ENCODE measurements around the gene INPP5J. TPM values are rescaled to one million over a fixed set of nuclear protein-coding genes. Genes with fewer than 3 reads are reported as not detected.

The INPP5J gene
- total RNA-seq, 2 experiments from 2014 or later = 0.59 to 0.69 TPM

- Mint-ChIP-seq H3K9me3 (no peaks in the 10 kb centered on the region), H3K27me3 (no peaks in the 10 kb centered on the region), H3K4me1 (ENCODE audit: low read depth) (no peaks in the 10 kb centered on the region), H3K4me3 (no peak overlapping the region), H3K36me3 (ENCODE audit: low read depth) (no peaks in the 10 kb centered on the region), H3K27ac (no peak overlapping the region)
- no peak overlapping the region for H3K4me3 ChIP-seq (ENCODE audit: low read length)
- no peaks in the 10 kb centered on the region for H3K9me3 ChIP-seq (ENCODE audit: control insufficient read depth in 1 of 2, insufficient read depth in 1 of 2, low read length in 2 of 2)
- no peaks in the 10 kb centered on the region for H3K36me3 ChIP-seq (ENCODE audit: insufficient read depth, low read length)
- intact Hi-C loops (cut with DNase I, micrococcal nuclease) = no loop called here
- no peak overlapping the region for H3K27ac ChIP-seq (ENCODE audit: low read depth in 1 of 2, low read length in 2 of 2)
- H3K4me1 ChIP-seq (ENCODE audit: insufficient read depth, low read length) = no peaks in the 10 kb centered on the region
- no peak for TF ChIP-seq CTCF (IDR thresholded peaks at IDR 0.05)
- ATAC-seq (ENCODE audit: poor library complexity) (no peak), DNase-seq (no peak)
- CTCF ChIA-PET = no interaction called here
- no peaks in the 10 kb centered on the region for H3K27me3 ChIP-seq (ENCODE audit: control insufficient read depth in 1 of 2, insufficient read depth in 2 of 2, low read length in 2 of 2)
- POLR2A ChIA-PET = interaction anchor here (1.3 kb wide), 1 partner anchor 9 kb away, joined by 3 read pairs; the partner anchor contains the start of gene SELENOM
These were observed 24.1 kb upstream of the INPP5J start for GRCh38 chr22:31098632-31099110.

DNA sequence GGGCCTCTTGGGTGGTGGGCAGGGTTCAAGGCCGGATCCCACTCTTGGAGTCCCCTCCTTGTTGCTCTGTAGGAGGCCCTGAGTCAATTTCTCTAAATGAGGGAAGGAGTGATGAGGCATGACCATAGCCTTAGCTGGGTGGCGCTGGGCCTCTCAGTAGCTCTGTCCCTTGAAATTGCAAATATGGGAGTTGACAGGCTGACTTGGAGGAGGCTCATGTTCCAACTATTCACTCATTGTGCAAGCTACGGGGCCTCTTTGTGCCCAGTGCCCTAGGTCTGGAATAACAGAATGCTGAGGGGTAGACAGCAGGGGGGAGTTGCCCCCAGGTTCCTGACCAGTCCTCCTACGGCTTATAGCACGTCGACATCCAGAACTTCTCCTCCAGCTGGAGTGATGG lies 23.4 kb upstream of the INPP5J start:
- ATAC-seq (ENCODE audit: poor library complexity) (no peak), DNase-seq (no peak)
- H3K27me3 Mint-ChIP-seq = no peaks in the 10 kb centered on the region
- intact Hi-C loops (cut with DNase I, micrococcal nuclease) = no loop called here
- ChIA-PET CTCF (interaction anchor here (0.6 kb wide), 1 partner anchor 32 kb away, joined by 4 read pairs; no protein-coding TSS in a partner anchor), POLR2A (no interaction called here)
- H3K36me3 ChIP-seq (ENCODE audit: insufficient read depth, low read length) = no peaks in the 10 kb centered on the region
- no peak overlapping the region for H3K27ac Mint-ChIP-seq
- no peak overlapping the region for H3K27ac ChIP-seq (ENCODE audit: low read depth in 1 of 2, low read length in 2 of 2)
- H3K36me3 Mint-ChIP-seq (ENCODE audit: low read depth) = no peaks in the 10 kb centered on the region
- no peaks in the 10 kb centered on the region for H3K4me1 ChIP-seq (ENCODE audit: insufficient read depth, low read length)
- no peaks in the 10 kb centered on the region for H3K9me3 Mint-ChIP-seq
- H3K9me3 ChIP-seq (ENCODE audit: control insufficient read depth in 1 of 2, insufficient read depth in 1 of 2, low read length in 2 of 2) = no peaks in the 10 kb centered on the region
- no peak for TF ChIP-seq CTCF (IDR thresholded peaks at IDR 0.05)
- no peak overlapping the region for H3K4me3 ChIP-seq (ENCODE audit: low read length)
- no peak overlapping the region for H3K4me3 Mint-ChIP-seq
- H3K27me3 ChIP-seq (ENCODE audit: control insufficient read depth in 1 of 2, insufficient read depth in 2 of 2, low read length in 2 of 2) = no peaks in the 10 kb centered on the region
- H3K4me1 Mint-ChIP-seq (ENCODE audit: low read depth) = no peaks in the 10 kb centered on the region

GRCh38 chr22:31099841-31100761 lies 22.7 kb upstream of the INPP5J start:
- no peaks in the 10 kb centered on the region for H3K27me3 Mint-ChIP-seq
- no peaks in the 10 kb centered on the region for H3K36me3 Mint-ChIP-seq (ENCODE audit: low read depth)
- DNase-seq (no peak), ATAC-seq (ENCODE audit: poor library complexity) (no peak)
- POLR2A ChIA-PET = no interaction called here
- Histone ChIP-seq H3K27ac (ENCODE audit: low read depth in 1 of 2, low read length in 2 of 2) (no peak overlapping the region), H3K9me3 (ENCODE audit: control insufficient read depth in 1 of 2, insufficient read depth in 1 of 2, low read length in 2 of 2) (no peaks in the 10 kb centered on the region), H3K27me3 (ENCODE audit: control insufficient read depth in 1 of 2, insufficient read depth in 2 of 2, low read length in 2 of 2) (no peaks in the 10 kb centered on the region), H3K4me3 (ENCODE audit: low read length) (no peak overlapping the region), H3K4me1 (ENCODE audit: insufficient read depth, low read length) (no peaks in the 10 kb centered on the region), H3K36me3 (ENCODE audit: insufficient read depth, low read length) (no peaks in the 10 kb centered on the region)
- intact Hi-C loops (cut with DNase I, micrococcal nuclease) = no loop called here
- no peak overlapping the region for H3K27ac Mint-ChIP-seq
- no peak for TF ChIP-seq CTCF (IDR thresholded peaks at IDR 0.05)
- H3K4me3 Mint-ChIP-seq = no peak overlapping the region
- no peaks in the 10 kb centered on the region for H3K9me3 Mint-ChIP-seq
- H3K4me1 Mint-ChIP-seq (ENCODE audit: low read depth) = no peaks in the 10 kb centered on the region
- CTCF ChIA-PET = interaction anchor here (0.6 kb wide), 1 partner anchor 32 kb away, joined by 4 read pairs; no protein-coding TSS in a partner anchor

Data from CD4-positive, alpha-beta T cell (primary cell).